Measurements from ENCODE around the gene TYW5.

TYW5 gene

DNA sequence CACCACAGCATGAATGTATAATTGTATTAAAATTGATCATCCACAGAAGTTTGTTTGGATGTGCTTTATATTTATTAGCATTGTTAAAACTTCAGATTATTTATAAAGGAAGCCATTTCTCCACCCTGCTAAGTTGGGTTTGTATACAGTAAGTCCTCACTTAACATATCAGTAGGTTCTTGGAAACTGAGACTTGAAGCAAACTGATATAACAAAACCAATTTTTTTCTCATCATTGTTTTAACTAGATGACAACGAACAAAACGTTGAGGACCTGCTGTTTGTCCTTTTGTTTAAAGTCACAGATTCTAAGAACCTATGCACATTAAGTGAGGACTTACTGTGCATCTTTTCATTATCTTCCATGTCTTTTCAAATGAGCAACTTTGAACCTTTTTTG, 27.1 kb downstream of the TYW5 start:
- no peaks in the 10 kb centered on the region for H3F3A ChIP-seq (ENCODE audit: insufficient read depth, low read length)
- H2AFZ ChIP-seq (ENCODE audit: low read length): no peak overlapping the region
- H4K20me1 ChIP-seq (ENCODE audit: insufficient read depth, low read length): no peaks in the 10 kb centered on the region
- H3K4me1 ChIP-seq (ENCODE audit: insufficient read depth, low read length, severe bottlenecking): no peaks in the 10 kb centered on the region
- H3K9me2 ChIP-seq (ENCODE audit: low read depth, low read length): no peaks in the 10 kb centered on the region
- H3K9ac ChIP-seq (ENCODE audit: low read length): no peak overlapping the region
- H3K36me3 ChIP-seq (ENCODE audit: insufficient read depth, low read length): peaks cover 64% of the 10 kb centered on the region
- TF ChIP-seq EZH2 (IDR thresholded peaks at IDR 0.05; ENCODE audit: borderline replicate concordance, low read length) (no peak), CTCF (IDR thresholded peaks at IDR 0.05; ENCODE audit: low read length) (no peak)
- H3K4me2 ChIP-seq (ENCODE audit: low read length): no peak overlapping the region
- H3K4me3 ChIP-seq (ENCODE audit: low read depth, low read length, poor library complexity, severe bottlenecking): no peak overlapping the region
- no peaks in the 10 kb centered on the region for H3K9me3 ChIP-seq (ENCODE audit: low read length)
- peaks cover 17% of the 10 kb centered on the region for H3K79me2 ChIP-seq (ENCODE audit: insufficient read depth, low read length)
- H3K27ac ChIP-seq (ENCODE audit: low read depth, low read length, poor library complexity, severe bottlenecking): no peak overlapping the region
- no peaks in the 10 kb centered on the region for H3K27me3 ChIP-seq (ENCODE audit: insufficient read depth, low read length)

DNA sequence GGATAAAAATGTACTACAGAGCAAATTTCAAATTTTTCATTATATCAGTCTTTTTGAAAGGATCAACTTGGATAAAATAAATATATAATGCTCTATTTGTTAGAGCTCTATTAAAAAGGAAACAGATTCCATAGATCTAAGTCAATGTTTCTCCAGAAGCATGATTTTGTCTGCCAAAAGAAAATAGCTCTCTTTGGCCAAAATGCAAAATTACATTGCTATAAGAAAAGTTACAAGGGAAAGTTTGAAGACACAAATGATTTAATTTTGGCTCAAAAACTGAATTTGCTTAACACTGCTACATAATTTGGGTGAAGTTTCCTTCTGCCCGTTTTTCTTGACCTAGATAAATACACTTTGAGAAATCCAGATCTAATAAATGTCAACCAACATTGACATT, 28.5 kb downstream of the TYW5 start:
- Histone ChIP-seq H3K79me2 (ENCODE audit: insufficient read depth, low read length) (peaks cover 30% of the 10 kb centered on the region), H3K27ac (ENCODE audit: low read depth, low read length, poor library complexity, severe bottlenecking) (no peak overlapping the region), H3K4me3 (ENCODE audit: low read depth, low read length, poor library complexity, severe bottlenecking) (no peak overlapping the region), H2AFZ (ENCODE audit: low read length) (no peak overlapping the region), H3K9me3 (ENCODE audit: low read length) (no peaks in the 10 kb centered on the region), H3K9me2 (ENCODE audit: low read depth, low read length) (no peaks in the 10 kb centered on the region), H3K36me3 (ENCODE audit: insufficient read depth, low read length) (peaks cover 58% of the 10 kb centered on the region), H3F3A (ENCODE audit: insufficient read depth, low read length) (no peaks in the 10 kb centered on the region), H3K9ac (ENCODE audit: low read length) (no peak overlapping the region), H4K20me1 (ENCODE audit: insufficient read depth, low read length) (no peaks in the 10 kb centered on the region), H3K27me3 (ENCODE audit: insufficient read depth, low read length) (no peaks in the 10 kb centered on the region), H3K4me1 (ENCODE audit: insufficient read depth, low read length, severe bottlenecking) (peaks cover 11% of the 10 kb centered on the region), H3K4me2 (ENCODE audit: low read length) (no peak overlapping the region)
- no peak for TF ChIP-seq CTCF (IDR thresholded peaks at IDR 0.05; ENCODE audit: low read length)
- no peak for TF ChIP-seq EZH2 (IDR thresholded peaks at IDR 0.05; ENCODE audit: borderline replicate concordance, low read length)

- Histone ChIP-seq H3K9ac (ENCODE audit: low read length) (no peak overlapping the region), H2AFZ (ENCODE audit: low read length) (no peak overlapping the region), H3K9me2 (ENCODE audit: low read depth, low read length) (no peaks in the 10 kb centered on the region), H4K20me1 (ENCODE audit: insufficient read depth, low read length) (no peaks in the 10 kb centered on the region), H3F3A (ENCODE audit: insufficient read depth, low read length) (no peaks in the 10 kb centered on the region), H3K9me3 (ENCODE audit: low read length) (no peaks in the 10 kb centered on the region), H3K27me3 (ENCODE audit: insufficient read depth, low read length) (no peaks in the 10 kb centered on the region), H3K79me2 (ENCODE audit: insufficient read depth, low read length) (peaks cover 51% of the 10 kb centered on the region), H3K4me2 (ENCODE audit: low read length) (no peak overlapping the region), H3K4me1 (ENCODE audit: insufficient read depth, low read length, severe bottlenecking) (peaks cover 11% of the 10 kb centered on the region), H3K27ac (ENCODE audit: low read depth, low read length, poor library complexity, severe bottlenecking) (no peak overlapping the region), H3K36me3 (ENCODE audit: insufficient read depth, low read length) (peaks cover 48% of the 10 kb centered on the region), H3K4me3 (ENCODE audit: low read depth, low read length, poor library complexity, severe bottlenecking) (no peak overlapping the region)
- TF ChIP-seq CTCF (IDR thresholded peaks at IDR 0.05; ENCODE audit: low read length) (no peak), EZH2 (IDR thresholded peaks at IDR 0.05; ENCODE audit: borderline replicate concordance, low read length) (no peak)
These were observed 31.4 kb downstream of the TYW5 start for GRCh38 chr2:199923924-199924323.

All from OCI-LY1 (cell line).